ENCODE results near the gene DPY19L3.

- no peak for TF ChIP-seq EP300 (IDR thresholded peaks at IDR 0.05)
- TF ChIP-seq CTCF (IDR thresholded peaks at IDR 0.05), result no peak
- TF ChIP-seq POLR2A (IDR thresholded peaks at IDR 0.05), result no peak
Measured at GRCh38 chr19:32457571-32458158, 52.1 kb downstream of the DPY19L3 start.
